PC-9 (cell line): Measurements from ENCODE around the gene KIAA0232. TPM values are rescaled to one million over a fixed set of nuclear protein-coding genes. Genes with fewer than 3 reads are reported as not detected.

Source experiments
- BruUV-seq: library from RNA; stranded (reverse); fragments of 400-500 nt; replicated peaks from 2 replicates; lab custom pipeline; 2021; lab: Mats Ljungman, UMichigan
- CTCF ChIA-PET: fragments of 300-600 bp; sonication (Branson Sonifier 250); formaldehyde crosslinking; loops from one replicate; lab custom pipeline; 2022; ENCODE audit warnings: antibody characterized with exemption; lab: Charles Lee
- POLR2A ChIA-PET: fragments of 300-600 bp; sonication (Branson Sonifier 250); formaldehyde crosslinking; loops from one replicate; lab custom pipeline; 2022; ENCODE audit warnings: antibody characterized with exemption; ENCODE audit not compliant: unreplicated experiment; lab: Charles Lee
- DNase-seq, 2 experiments: peaks; one replicate each; pipeline versions ENCODE4 v3.0.0 to v3.0.0-alpha.2; 2015 to 2022; ENCODE audit warnings: mixed read lengths in 1 of 2
- H2AFZ ChIP-seq: fragments of 200-600 bp; sonication (generic); 2 replicates; pipeline ENCODE4 v1.8.1; 2017; ENCODE audit warnings: antibody characterized with exemption
- H3F3A ChIP-seq: fragments of 200-600 bp; sonication (generic); 2 replicates; pipeline ENCODE4 v1.8.1; 2017; ENCODE audit warnings: antibody characterized with exemption, mild to moderate bottlenecking, low read depth; ENCODE audit not compliant: insufficient read depth
- H3K27ac ChIP-seq: fragments of 200-600 bp; sonication (generic); 2 replicates; pipeline ENCODE4 v1.6.1; 2016; ENCODE audit warnings: mixed run types
- H3K27me3 ChIP-seq: fragments of 200-600 bp; sonication (generic); 2 replicates; pipeline ENCODE4 v1.6.1; 2016; ENCODE audit warnings: low read depth, mixed run types; ENCODE audit not compliant: insufficient read depth
- H3K36me3 ChIP-seq: fragments of 200-600 bp; sonication (generic); 2 replicates; pipeline ENCODE4 v1.6.1; 2016; ENCODE audit warnings: low read depth, mixed run types
- H3K4me1 ChIP-seq: fragments of 200-600 bp; sonication (generic); replicated peaks from 2 replicates; pipeline ENCODE4 v1.6.1; 2016; ENCODE audit warnings: mixed run types; ENCODE audit not compliant: insufficient read depth
- H3K4me2 ChIP-seq: fragments of 200-600 bp; sonication (generic); 2 replicates; pipeline ENCODE4 v1.6.1; 2017; ENCODE audit warnings: mixed run types
- H3K4me3 ChIP-seq: fragments of 200-600 bp; sonication (generic); 2 replicates; pipeline ENCODE4 v1.6.1; 2016; ENCODE audit warnings: mixed run types
- H3K79me2 ChIP-seq: fragments of 200-600 bp; sonication (generic); 2 replicates; pipeline ENCODE4 v1.6.1; 2017; ENCODE audit warnings: low read depth, mixed run types
- H3K9me2 ChIP-seq: fragments of 200-600 bp; sonication (generic); 2 replicates; pipeline ENCODE4 v1.8.1; 2017; ENCODE audit warnings: mild to moderate bottlenecking; ENCODE audit not compliant: insufficient read depth
- H3K9me3 ChIP-seq: fragments of 200-600 bp; sonication (generic); 2 replicates; pipeline ENCODE4 v1.8.1; 2016; ENCODE audit warnings: low read depth; ENCODE audit not compliant: insufficient read depth
- H4K20me1 ChIP-seq: fragments of 200-600 bp; sonication (generic); 2 replicates; pipeline ENCODE4 v1.8.1; 2017; ENCODE audit not compliant: insufficient read depth
- CTCF ChIP-seq: fragments of 200-600 bp; sonication (generic); conservative IDR thresholded peaks from 2 replicates; pipeline ENCODE4 v1.6.1; 2017; ENCODE audit warnings: mixed run types, antibody characterized with exemption, mild to moderate bottlenecking, moderate library complexity
- EZH2 ChIP-seq: fragments of 200-600 bp; sonication (generic); IDR thresholded peaks from 2 replicates; pipeline ENCODE4 v1.8.0; 2017; ENCODE audit warnings: antibody characterized with exemption, low read depth
- intact Hi-C: fragments of 100-400 bp; cut with micrococcal nuclease; formaldehyde crosslinking; loops from one replicate; pipeline ENCODE4 v1.10.0; 2022; ENCODE audit not compliant: unreplicated experiment
- total RNA-seq: library from RNA; stranded (reverse); gene quantifications from 2 replicates; pipeline ENCODE4 v1.2.3, GENCODE V29; 2021

KIAA0232 gene
- total RNA-seq, 1 experiment from 2014 or later, result 24.7 TPM

DNA sequence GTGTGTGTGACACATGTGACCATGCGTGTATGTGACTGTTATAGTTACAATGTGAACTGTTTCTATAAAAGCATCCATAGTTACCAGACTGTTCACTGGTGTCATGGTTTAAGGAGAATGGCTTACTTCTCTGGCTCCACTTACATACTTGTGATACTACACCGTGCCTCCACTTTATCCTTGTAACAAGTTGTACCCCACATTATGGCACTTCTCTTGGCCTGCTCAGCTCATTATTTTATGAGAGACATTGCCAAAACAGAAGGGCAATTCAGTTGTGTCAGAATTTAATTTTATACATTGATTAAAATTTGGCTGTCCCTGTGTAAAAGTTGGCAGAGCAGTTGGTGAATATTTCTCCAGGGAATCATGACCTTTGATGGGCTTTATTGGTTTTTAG lies 64.7 kb downstream of the KIAA0232 start:
- intact Hi-C loops, result no loop called here
- BruUV-seq, result no TSS peak
- Histone ChIP-seq H4K20me1 (0 out of 2 replicates have a peak, but pooled peaks cover 5% of the 10 kb centered on the region), H3K27me3 (no peaks in the 10 kb centered on the region), H3F3A (peaks cover 12% of the 10 kb centered on the region; the same call in 1 of the 2 replicates), H2AFZ (no peak overlapping the region), H3K9me3 (no peaks in the 10 kb centered on the region), H3K27ac (no peak overlapping the region), H3K36me3 (peaks cover 12% of the 10 kb centered on the region; the same call in 1 of the 2 replicates), H3K9me2 (no peaks in the 10 kb centered on the region), H3K4me3 (no peak overlapping the region), H3K4me1 (peaks cover 7% of the 10 kb centered on the region), H3K79me2 (0 out of 2 replicates have a peak, but pooled peaks cover 23% of the 10 kb centered on the region), H3K4me2 (no peak overlapping the region)
- ChIA-PET POLR2A (no interaction called here), CTCF (no interaction called here)
- DNase-seq, result no peak
- no peak for TF ChIP-seq EZH2
- TF ChIP-seq CTCF, result no peak

DNA sequence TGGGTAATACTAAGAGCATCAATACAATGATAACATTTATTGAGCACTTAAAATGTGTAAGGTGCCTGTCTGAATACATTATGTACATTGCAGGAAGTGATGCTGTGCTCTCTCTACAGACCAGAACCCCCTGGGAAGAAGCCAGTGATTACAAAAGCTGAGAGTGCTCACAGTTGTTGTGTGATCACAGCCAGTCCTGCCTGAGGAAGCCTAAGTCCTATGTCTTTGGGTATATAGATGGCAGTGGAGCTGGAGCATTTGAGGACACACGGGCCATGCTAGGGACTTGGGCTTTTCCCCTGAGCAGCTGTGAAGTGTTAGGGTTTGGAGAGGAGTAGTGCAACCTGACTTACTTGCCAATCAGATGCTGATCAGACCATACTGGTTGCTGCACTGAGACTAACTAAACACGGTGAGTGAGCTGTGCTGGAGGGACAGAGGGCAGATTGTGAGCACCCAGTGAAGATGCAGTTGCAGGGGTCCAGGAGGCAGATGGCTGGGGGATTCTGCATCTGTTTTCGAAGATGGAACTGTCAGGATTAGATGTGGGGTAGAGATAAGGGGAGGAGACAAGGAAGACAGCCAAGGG lies 66.3 kb downstream of the KIAA0232 start:
- peaks cover 15% of the 10 kb centered on the region for H3K4me1 ChIP-seq
- no peak for TF ChIP-seq EZH2
- TF ChIP-seq CTCF, result no peak
- H3K27me3 ChIP-seq, result no peaks in the 10 kb centered on the region
- no peak overlapping the region for H3K27ac ChIP-seq
- BruUV-seq, result no TSS peak
- H3K9me3 ChIP-seq, result no peaks in the 10 kb centered on the region
- intact Hi-C loops, result no loop called here
- peaks cover 12% of the 10 kb centered on the region; the same call in 1 of the 2 replicates for H3K36me3 ChIP-seq
- DNase-seq, result no peak
- H2AFZ ChIP-seq, result no peak overlapping the region
- H3K4me2 ChIP-seq, result no peak overlapping the region
- no peaks in the 10 kb centered on the region for H3K9me2 ChIP-seq
- CTCF ChIA-PET, result interaction anchor here (0.7 kb wide), 1 partner anchor 25 kb away, joined by 3 read pairs; no protein-coding TSS in a partner anchor
- POLR2A ChIA-PET, result no interaction called here
- 0 out of 2 replicates have a peak, but pooled peaks cover 23% of the 10 kb centered on the region for H3K79me2 ChIP-seq
- H3F3A ChIP-seq, result peaks cover 12% of the 10 kb centered on the region; the same call in 1 of the 2 replicates
- H3K4me3 ChIP-seq, result no peak overlapping the region
- H4K20me1 ChIP-seq, result 0 out of 2 replicates have a peak, but pooled peaks cover 5% of the 10 kb centered on the region

GRCh38 chr4:6849691-6850090 lies 67.2 kb downstream of the KIAA0232 start:
- Histone ChIP-seq H3K4me3 (no peak overlapping the region), H3K79me2 (peaks cover 31% of the 10 kb centered on the region; the same call in 1 of the 2 replicates), H2AFZ (no peak overlapping the region), H3K4me1 (peaks cover 24% of the 10 kb centered on the region), H3F3A (peaks cover 17% of the 10 kb centered on the region; the same call in 1 of the 2 replicates), H3K27me3 (no peaks in the 10 kb centered on the region), H4K20me1 (0 out of 2 replicates have a peak, but pooled peaks cover 5% of the 10 kb centered on the region), H3K9me2 (no peaks in the 10 kb centered on the region), H3K4me2 (no peak overlapping the region), H3K9me3 (no peaks in the 10 kb centered on the region), H3K27ac (no peak overlapping the region), H3K36me3 (peaks cover 12% of the 10 kb centered on the region; the same call in 1 of the 2 replicates)
- intact Hi-C loops, result no loop called here
- CTCF ChIA-PET, result interaction anchor here (0.7 kb wide), 1 partner anchor 24 kb away, joined by 3 read pairs; no protein-coding TSS in a partner anchor
- TF ChIP-seq EZH2 (no peak), CTCF (no peak)
- POLR2A ChIA-PET, result no interaction called here
- no TSS peak for BruUV-seq
- DNase-seq, result no peak
